Thymus (tissue), 11 donors: ENCODE results near the gene SH3RF3. TPM values are rescaled to one million over a fixed set of nuclear protein-coding genes. Genes with fewer than 3 reads are reported as not detected.
A peak's percentile ranks its signal among the peaks of the same experiment; 100 is the strongest.

Source experiments
- DNase-seq, 9 donors: peaks; one replicate each; pipeline ENCODE4 v3.0.0-alpha.2; 2013; ENCODE audit warnings: low spot score in 9 of 9, low read depth in 6 of 9, missing footprints in 1 of 9
- H3K27ac ChIP-seq, 2 donors: one replicate each; pipeline ENCODE4 v1.5.1; 2013; ENCODE audit warnings: control low read depth in 1 of 2, low read depth in 1 of 2, low read length in 1 of 2, mild to moderate bottlenecking in 1 of 2, moderate library complexity in 1 of 2
- H3K27me3 ChIP-seq, 2 donors: one replicate each; pipeline ENCODE4 v1.5.1; 2013; ENCODE audit warnings: low read length in 1 of 2; ENCODE audit not compliant: control insufficient read depth in 2 of 2, insufficient read depth in 1 of 2
- H3K36me3 ChIP-seq, 2 donors: one replicate each; pipeline ENCODE4 v1.5.1; 2013; ENCODE audit warnings: low read length in 1 of 2, mild to moderate bottlenecking in 1 of 2, moderate library complexity in 1 of 2; ENCODE audit not compliant: control insufficient read depth in 2 of 2, insufficient read depth in 2 of 2
- H3K4me1 ChIP-seq, 2 donors: one replicate each; pipeline ENCODE4 v1.5.1; 2013; ENCODE audit warnings: low read length in 2 of 2; ENCODE audit not compliant: control insufficient read depth in 2 of 2, insufficient read depth in 2 of 2
- H3K4me3 ChIP-seq, 2 donors: one replicate each; pipeline ENCODE4 v1.5.1; 2013; ENCODE audit warnings: low read length in 2 of 2, control low read depth in 1 of 2, mild to moderate bottlenecking in 1 of 2
- H3K9me3 ChIP-seq, 2 donors: one replicate each; pipeline ENCODE4 v1.5.1; 2013; ENCODE audit warnings: low read length in 1 of 2, mild to moderate bottlenecking in 1 of 2; ENCODE audit not compliant: control insufficient read depth in 2 of 2, insufficient read depth in 1 of 2
- WGBS: extraction: QIAGEN DNeasy Blood & Tissue Kit; methylation state at CpG from one replicate; pipeline ENCODE4 v1.1.7; 2013; 5-methylcytosine and 5-hydroxymethylcytosine counted together
- polyA plus RNA-seq: library from polyadenylated mRNA; stranded (reverse); fragments of 200-250 nt; gene quantifications from one replicate; pipeline ENCODE4 v1.2.3, GENCODE V29; 2013
- total RNA-seq: library from RNA; stranded (reverse); fragments of 120-200 nt; gene quantifications from one replicate; pipeline ENCODE4 v1.2.4, GENCODE V29; 2013
- donor health status: healthy.

Gene SH3RF3
- total and polyA plus RNA-seq, 2 donors, result 3.2 to 8.2 TPM

DNA sequence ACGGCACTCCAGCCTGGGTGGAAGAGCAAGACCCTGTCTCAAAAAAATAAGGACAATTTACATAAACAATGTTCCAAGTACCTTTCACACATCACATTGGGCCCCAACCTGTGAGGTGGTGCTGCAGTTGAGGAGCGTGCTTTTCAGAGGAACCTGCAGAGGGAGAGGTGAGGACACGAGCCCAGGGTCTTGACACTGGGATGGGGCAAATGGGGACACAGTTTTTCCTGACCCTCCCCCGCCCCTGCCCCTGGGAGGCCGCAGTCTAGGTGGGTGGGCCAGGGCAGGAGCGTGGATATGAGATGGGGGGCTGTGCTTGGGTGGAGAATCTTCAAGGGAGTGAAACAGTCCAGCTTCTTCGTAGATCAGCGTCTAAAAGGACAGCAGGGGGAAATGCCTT, 371.9 kb downstream of the SH3RF3 start:
- no peak for DNase-seq
- WGBS, result 94% methylated on average over 8 of the region's 8 CpGs

DNA sequence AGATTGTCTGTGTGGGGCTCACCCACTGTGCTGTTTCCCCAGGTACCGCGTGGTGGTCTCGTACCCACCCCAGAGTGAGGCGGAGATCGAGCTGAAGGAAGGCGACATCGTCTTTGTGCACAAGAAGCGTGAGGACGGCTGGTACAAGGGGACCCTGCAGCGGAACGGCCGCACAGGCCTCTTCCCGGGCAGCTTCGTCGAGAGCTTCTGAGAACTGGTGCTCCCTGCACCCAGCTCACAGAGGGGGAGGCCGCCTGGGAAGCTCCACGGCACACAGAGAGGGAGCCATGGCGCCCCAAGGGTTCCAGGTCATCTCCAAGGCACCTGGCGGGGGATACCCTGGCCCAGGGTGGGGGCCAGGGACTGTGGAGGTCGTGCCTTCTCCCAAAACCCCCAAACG, 372.5 kb downstream of the SH3RF3 start:
- Histone ChIP-seq H3K27ac (no peak overlapping the region), H3K4me1 (peaks cover 0 to 31% of the 10 kb centered on the region in 2 donors), H3K36me3 (no peaks in the 10 kb centered on the region), H3K4me3 (no peak overlapping the region), H3K9me3 (no peaks in the 10 kb centered on the region), H3K27me3 (no peaks in the 10 kb centered on the region)
- DNase-seq, result no peak
- WGBS, result 86% methylated on average over 21 of the region's 21 CpGs

More for the DNA sequence above, 371.9 kb downstream of the SH3RF3 start:
- Histone ChIP-seq H3K4me3 (no peak overlapping the region), H3K9me3 (no peaks in the 10 kb centered on the region), H3K27ac (no peak overlapping the region), H3K27me3 (no peaks in the 10 kb centered on the region), H3K4me1 (peaks cover 0 to 31% of the 10 kb centered on the region in 2 donors), H3K36me3 (no peaks in the 10 kb centered on the region)

DNA sequence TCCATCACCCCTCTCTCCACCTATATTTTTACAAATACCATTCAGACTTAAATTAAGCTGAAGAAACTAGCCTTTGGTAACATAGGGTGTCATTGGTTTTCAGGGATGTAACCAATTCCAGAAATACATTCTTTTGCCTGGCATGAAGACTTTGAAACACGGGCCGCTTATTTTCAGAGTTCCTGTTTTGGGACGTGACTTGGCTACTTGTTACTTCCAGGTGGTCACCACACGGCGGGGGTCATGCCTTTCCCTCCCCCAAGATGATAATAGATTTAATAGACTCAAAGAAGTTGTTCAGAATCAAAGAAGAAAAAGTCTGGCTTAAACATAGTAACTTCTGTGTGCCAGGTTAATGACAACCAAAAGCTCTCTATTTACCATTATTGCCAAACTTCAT, 374.2 kb downstream of the SH3RF3 start:
- Histone ChIP-seq H3K9me3 (no peaks in the 10 kb centered on the region), H3K36me3 (no peaks in the 10 kb centered on the region), H3K4me3 (no peak overlapping the region), H3K27ac (no peak overlapping the region), H3K4me1 (peaks cover 0 to 29% of the 10 kb centered on the region in 2 donors), H3K27me3 (no peaks in the 10 kb centered on the region)
- DNase-seq, result no peak
- 43% methylated on average over 5 of the region's 5 CpGs for WGBS

DNA sequence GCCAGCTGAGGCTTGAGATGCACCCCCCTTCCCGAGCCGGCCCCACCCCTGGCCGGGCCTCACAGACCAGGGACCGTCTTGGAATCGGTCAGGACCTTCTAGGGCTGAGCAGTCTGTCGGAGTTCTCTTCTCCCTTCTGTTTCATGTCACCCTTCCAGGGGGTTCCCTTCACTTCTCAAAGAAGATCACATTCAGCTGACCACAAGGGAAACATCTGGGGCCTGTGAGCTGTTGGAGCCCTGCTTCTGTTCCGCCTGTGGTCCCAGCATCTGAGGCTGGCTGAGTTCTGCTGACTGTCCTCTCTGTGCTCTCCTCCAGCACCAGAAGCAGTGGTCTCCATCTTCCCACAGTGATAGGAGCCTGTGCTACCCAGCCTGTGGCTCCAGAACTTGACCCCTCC, 378.2 kb downstream of the SH3RF3 start:
- H3K27ac ChIP-seq, result no peak overlapping the region
- no peaks in the 10 kb centered on the region for H3K9me3 ChIP-seq
- DNase-seq, result peak in 1 of 9 donors; percentile 27
- H3K27me3 ChIP-seq, result no peaks in the 10 kb centered on the region
- no peaks in the 10 kb centered on the region for H3K36me3 ChIP-seq
- peaks cover 0 to 6% of the 10 kb centered on the region in 2 donors for H3K4me1 ChIP-seq
- H3K4me3 ChIP-seq, result no peak overlapping the region
- 12% methylated on average over 7 of the region's 7 CpGs for WGBS

DNA sequence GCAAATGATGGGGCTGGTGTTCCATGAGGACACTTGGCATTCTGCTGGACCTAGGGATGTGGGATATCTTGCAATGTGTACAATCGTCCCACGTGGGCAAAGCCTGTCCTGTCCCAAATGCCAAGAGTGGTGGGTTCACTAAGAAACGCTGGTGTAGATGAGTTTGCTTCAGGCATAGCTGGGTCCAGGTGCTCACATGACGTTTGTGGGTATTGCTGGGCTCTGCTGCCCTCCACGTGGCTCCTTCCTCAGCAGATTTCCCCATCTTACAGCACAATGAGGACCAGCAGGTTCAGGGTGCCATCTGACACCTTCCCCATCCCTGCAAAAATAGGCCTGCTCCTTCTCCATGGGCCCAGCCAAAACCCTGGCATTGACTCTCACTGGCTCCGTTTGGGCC, 378.8 kb downstream of the SH3RF3 start:
- no peaks in the 10 kb centered on the region for H3K9me3 ChIP-seq
- WGBS, result 81% methylated on average over 6 of the region's 6 CpGs
- no peaks in the 10 kb centered on the region for H3K36me3 ChIP-seq
- peaks cover 0 to 6% of the 10 kb centered on the region in 2 donors for H3K4me1 ChIP-seq
- no peak overlapping the region for H3K27ac ChIP-seq
- DNase-seq, result no peak
- no peak overlapping the region for H3K4me3 ChIP-seq
- no peaks in the 10 kb centered on the region for H3K27me3 ChIP-seq

DNA sequence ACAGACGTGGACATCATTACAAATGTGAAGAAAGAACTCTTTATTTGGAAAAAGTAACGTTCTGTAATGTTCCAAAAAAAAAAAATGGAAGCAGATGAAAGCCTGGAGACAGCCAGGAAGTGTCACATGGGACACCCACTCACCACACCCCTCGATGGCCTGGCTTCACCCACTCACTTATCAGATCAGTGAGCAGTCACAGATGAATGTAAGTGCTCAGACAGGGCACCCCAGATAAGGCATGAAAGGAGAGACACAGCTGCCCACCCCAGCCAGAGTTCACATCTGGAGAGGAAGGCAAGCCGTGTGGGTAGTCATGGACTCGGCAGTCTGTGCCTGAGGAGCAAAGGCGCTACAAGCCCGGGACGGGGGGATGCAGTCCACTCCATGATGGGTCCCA, 379.6 kb downstream of the SH3RF3 start:
- no peak for DNase-seq
- Histone ChIP-seq H3K27me3 (no peaks in the 10 kb centered on the region), H3K27ac (no peak overlapping the region), H3K36me3 (no peaks in the 10 kb centered on the region), H3K4me1 (peaks cover 0 to 8% of the 10 kb centered on the region in 2 donors), H3K4me3 (no peak overlapping the region), H3K9me3 (no peaks in the 10 kb centered on the region)
- 86% methylated on average over 8 of the region's 8 CpGs for WGBS

DNA sequence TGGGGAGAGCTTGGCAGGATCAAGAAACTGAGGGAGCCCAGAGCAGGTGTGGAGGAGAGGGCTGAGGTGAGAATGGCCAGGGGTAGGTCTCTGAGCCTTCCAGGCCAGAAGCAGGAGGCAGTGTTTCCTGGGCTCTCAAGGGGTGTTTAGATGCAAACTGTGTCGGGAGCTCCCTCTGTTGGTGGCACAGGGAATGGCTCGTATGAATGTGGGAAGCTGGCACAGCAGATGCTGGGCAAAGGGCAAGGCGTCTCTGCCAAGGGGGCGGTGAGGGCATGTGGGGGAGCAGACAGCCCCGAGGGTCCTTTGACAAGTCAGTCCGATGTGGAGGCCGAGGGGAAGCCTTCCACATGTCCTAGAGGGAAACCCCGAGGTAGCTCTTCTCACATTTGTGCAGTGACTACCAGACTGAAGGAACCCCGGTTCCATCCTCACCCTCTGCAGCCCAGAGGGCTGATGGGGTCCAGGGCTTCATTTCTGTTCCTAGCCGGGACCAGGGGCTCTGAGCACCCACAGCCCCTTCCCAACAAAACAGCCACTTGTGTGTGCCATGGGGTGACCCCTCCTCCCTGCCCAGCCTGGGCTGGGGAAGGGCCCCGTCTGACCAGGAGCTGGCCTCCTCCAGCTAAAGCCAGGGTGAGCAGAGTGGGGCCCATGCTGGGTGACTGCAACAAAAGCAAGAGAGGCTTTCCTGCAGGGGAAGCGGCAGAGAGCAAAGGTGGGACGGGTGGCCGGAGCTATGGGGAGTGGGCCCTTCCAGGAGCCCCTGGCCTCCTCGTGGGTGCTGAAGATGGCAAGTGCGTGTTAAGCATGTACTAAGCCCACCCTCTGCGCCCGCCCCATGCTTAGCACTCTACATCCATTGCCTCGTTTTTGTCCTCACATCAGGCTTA, 381.4 kb downstream of the SH3RF3 start:
- Histone ChIP-seq H3K27me3 (no peaks in the 10 kb centered on the region), H3K4me3 (no peak overlapping the region), H3K9me3 (no peaks in the 10 kb centered on the region), H3K27ac (no peak overlapping the region), H3K4me1 (peaks cover 0 to 20% of the 10 kb centered on the region in 2 donors), H3K36me3 (no peaks in the 10 kb centered on the region)
- 66% methylated on average over 19 of the region's 19 CpGs for WGBS
- DNase-seq, result peak; percentile 40 to 83 (median 67)

DNA sequence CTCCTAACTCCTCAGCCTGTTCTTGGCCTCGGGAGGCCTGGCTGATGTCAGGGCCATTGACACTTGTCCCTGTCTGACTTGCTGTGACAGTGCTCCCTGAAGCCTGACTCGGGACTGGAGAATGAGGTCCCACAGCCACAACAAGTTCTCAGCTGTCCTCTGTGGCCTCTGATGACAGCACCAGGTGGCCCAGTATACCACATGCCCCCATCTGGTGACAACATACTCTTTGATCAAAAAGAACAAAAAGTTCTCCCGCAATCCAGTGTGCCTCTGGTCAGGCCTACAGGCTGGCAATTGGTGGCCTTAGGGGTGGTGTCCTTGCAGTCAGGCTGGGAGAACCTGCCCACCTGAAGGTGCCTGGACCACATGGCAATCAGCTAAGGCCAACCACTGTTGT, 382.2 kb downstream of the SH3RF3 start:
- no peak for DNase-seq
- H3K9me3 ChIP-seq, result no peaks in the 10 kb centered on the region
- no peaks in the 10 kb centered on the region for H3K27me3 ChIP-seq
- H3K4me3 ChIP-seq, result no peak overlapping the region
- H3K36me3 ChIP-seq, result no peaks in the 10 kb centered on the region
- H3K4me1 ChIP-seq, result peaks cover 0 to 20% of the 10 kb centered on the region in 2 donors
- 57% methylated on average over 3 of the region's 3 CpGs for WGBS
- no peak overlapping the region for H3K27ac ChIP-seq

DNA sequence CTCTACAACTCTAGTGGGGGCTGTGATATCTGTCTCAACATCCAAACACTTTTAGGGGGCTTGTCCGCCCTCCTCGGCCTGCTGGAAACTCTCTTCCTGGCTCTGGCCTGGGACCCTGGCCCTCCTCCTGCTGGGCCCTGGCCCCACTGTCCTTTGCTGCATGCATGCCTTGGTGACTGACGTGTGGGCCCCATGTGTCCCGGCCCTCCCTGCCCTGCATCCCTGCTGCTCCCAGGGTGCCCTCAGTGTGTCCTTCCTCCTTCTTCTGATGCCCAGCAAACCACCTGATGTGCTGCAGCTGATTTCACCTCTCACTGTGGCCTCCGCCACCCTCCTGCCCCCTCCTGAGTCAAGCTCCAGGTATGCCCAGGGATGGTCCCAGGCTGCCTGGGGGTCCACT, 383.1 kb downstream of the SH3RF3 start:
- Histone ChIP-seq H3K27me3 (no peaks in the 10 kb centered on the region), H3K4me1 (peaks cover 0 to 16% of the 10 kb centered on the region in 2 donors), H3K4me3 (no peak overlapping the region), H3K27ac (no peak overlapping the region), H3K9me3 (no peaks in the 10 kb centered on the region), H3K36me3 (no peaks in the 10 kb centered on the region)
- WGBS, result 90% methylated on average over 5 of the region's 5 CpGs
- no peak for DNase-seq
